Stimulated activated CD4-positive, alpha-beta T cell treated with anti-CD3 and anti-CD28 coated beads, Interleukin-2, amount 100 ng/mL, for 4 hours (primary cell): ENCODE measurements around the gene MED10.
"Not testable (repeated sequence)": the region's sequence is repeated elsewhere in the genome, so short reads cannot be mapped to it uniquely, and the experiment has no call there.

ENCODE experiments used
- DNase-seq: peaks from one replicate; pipeline ENCODE4 v3.0.0-alpha.2; 2020; ENCODE audit warnings: low read depth

MED10 gene

DNA sequence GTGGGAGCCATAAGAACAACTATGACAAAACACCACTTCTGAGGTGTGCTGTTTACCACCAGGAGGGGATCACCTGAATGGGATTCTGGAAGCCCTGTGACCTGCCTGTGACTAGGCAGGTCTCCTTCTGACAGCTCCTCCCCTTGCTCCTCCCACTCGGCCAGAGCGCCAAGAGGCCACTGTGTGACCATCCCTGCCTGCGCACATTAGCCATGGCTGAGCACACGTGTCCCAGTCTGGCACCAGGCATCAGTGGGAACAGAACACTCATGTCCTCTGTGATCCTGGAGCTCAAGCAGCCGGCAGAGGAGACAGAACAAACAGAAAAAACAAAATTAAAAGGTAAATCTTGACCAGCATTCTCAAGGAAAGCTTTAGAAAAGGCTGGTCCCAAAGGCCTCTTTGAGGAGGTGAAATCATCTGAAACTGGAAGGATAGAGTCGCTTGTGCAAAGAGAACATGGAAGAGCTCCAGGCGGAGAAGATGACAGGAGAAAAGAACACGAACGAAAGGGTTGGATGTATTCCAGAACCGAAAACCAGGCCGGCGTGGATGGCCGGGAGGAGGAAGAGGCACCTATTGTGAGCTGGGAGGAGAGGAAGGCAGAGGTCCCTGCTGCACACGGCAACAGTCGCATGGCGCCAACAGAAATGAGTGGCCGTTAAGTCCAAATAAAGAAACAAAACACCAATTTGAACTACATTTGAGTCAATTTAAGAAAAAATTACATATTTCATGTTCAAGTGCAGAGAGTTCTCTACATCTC, 5.1 kb downstream of the MED10 start:
- no peak for DNase-seq

DNA sequence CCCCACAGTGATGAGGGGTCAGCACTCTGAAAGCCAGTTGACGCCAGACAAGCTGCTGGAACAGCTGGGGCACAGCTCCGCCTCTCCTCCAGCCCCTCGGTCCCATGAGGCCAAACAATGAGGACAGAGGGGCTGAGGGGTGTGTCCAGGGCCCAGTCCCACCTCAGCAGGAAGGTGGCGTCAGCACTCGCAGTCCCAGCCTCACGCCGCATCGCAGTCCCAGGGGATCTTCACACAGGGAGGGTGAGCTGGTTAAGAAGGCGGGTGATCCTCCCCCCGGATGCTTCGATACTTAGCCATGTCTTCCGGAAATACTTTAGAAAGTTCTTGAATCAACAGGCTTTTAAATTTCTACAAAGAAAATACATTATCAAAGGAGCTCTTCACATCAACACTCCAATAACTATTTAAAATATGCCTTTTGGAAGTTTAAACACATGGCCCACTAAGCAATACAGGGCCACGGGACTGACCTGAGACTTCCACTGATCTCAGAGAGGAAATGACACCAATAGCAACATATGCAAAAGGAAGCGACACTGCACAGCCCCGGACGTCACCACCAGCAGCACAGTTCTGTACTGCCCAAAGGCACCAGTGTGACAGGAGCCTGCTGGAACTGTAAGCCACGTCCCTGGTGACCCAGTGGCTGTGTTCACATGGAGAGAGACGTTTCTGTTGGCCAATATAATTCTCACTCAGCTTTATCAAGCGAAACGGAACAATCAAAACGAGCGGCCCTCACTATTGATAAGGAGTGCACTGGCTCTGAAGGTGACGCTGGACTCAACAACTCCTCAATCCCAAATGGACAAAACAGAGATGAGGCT, 5.9 kb downstream of the MED10 start:
- DNase-seq, result no peak

DNA sequence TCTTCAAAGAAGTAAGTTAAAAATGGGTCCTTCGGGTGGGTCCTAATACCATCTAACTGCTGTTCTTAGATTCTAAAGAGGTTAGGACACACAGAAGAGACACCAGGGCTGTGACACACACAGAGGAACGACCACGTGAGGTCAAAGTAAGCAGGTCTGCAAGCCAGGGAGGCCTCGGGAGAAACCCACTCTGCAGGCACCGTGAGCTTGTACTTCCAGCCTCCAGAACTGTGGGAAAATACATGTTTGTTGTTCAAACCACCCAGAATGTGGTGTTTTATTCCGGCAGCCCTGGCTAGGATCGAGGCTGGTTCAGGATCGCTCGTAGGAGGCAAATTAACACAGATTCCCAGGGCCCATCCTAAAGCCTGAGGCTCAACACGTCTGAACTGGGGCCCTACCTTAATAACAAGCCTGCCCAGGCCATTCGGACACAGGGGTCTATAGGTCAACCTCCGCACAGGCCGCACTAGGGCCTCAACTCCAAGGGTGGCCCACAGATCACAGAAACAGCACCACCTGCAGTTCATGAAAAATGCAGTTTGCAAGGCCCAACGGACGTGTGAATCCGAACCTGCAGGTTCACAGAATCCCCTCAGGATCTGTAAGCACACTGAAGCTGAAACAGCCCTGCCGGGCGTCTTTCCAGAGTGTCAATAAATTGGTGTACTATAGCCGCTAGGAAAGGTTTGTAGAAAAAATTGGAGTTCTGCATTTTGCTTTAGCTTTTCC, 7.1 kb downstream of the MED10 start:
- no peak for DNase-seq

DNA sequence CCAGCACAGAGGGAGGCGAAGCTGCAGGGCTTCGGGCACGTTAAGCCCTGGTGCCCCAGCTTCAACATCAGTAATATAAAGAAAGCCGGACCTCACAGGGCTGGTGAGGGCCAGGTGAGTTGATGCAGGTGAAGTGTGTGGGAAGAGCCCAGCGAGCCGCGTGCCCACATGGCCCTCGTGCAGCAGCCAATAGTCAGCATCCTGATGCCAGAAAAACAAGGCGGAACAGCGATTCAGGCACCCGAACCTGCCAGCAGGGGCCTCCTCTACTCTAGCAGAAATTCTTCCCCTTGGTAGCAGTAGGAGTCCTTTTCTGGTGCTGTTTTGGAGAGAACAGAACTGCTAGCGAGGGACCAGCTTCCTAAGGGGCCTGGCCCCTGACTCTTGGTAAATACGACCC, 7.8 kb downstream of the MED10 start:
- DNase-seq, result no peak

DNA sequence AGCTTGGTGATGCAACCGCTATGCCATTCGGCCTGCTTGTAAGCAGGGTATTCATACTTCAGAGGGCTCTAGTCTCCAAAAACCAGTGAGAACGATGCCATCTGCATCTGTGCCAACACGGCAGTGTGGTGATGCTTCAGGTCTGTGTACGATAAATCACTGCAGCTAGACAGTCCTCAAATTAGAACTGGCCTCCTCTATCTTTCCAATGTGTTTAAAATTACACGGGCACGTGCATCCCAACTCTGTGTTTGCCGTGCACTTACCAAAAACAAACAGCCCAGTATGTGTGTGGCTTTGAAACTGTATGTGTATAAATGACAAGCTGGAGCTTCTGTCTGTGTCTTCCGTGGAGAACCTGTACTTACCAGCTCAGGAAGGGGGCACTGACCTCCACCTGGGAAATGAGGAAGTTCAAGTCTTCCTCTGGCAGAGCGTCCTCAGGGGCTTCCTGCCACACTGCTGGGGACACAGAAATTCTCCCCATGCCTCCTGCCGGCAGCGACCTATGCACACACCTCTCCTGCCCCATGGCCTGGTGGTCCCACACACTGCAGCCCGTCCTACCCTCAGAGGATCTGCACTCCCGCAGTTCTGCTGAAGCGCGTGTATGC, 12.3 kb downstream of the MED10 start:
- no peak for DNase-seq

DNA sequence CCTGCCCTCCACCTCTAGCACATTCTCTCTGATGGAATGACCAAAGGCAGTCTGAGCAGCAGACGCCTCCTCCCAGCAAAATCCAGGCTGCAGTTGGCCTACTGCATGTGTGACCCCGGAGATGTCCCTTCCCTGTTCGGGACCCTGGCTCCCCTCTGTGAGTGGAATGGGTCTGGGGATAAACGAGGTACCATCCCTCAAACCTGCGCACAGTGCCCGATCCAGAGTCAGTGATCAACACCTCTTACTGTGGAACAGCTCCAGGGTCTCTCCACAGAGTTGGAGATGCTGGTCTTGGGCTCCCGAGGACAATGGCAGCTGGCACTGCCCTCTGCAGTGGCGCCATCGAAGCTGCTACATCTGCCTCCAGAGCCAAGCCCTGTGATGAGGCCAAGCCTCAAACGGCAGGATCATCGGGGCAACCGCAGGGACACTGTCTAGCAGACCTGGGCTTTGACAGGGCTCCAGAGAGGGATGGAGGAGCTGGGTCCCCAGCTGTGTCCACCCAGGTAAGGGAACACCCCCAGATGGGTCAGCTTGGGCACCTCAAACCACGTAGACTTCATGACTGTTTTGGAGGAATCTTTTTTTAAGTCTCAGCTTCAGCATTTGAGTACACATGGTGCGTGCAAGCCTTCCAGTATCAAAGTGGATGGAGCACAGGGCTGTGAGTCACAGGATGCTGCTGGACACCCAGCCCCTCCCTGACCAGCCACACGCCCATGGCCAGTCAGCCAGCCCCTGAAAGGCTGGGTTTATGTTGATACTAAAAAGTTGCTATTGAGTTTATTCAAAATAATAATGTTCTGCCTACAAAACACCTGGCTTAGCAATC, 13.0 kb downstream of the MED10 start:
- no peak for DNase-seq

DNA sequence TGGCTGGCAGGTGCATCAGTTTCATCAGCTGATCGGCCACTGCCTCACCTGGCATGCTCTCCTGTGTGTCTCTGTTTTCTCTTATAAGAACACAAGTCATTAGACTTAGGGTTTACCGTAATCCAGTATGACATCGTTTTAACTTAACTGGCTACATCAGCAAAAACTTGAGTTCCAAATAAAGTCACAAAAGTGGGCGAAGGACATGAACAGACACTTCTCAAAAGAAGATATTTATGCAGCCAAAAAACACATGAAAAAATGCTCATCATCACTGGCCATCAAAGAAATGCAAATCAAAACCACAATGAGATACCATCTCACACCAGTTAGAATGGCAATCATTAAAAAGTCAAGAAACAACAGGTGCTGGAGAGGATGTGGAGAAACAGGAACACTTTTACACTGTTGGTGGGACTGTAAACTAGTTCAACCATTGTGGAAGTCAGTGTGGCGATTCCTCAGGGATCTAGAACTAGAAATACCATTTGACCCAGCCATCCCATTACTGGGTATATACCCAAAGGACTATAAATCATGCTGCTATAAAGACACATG, 14.8 kb downstream of the MED10 start:
- DNase-seq, result not testable (repeated sequence)

DNA sequence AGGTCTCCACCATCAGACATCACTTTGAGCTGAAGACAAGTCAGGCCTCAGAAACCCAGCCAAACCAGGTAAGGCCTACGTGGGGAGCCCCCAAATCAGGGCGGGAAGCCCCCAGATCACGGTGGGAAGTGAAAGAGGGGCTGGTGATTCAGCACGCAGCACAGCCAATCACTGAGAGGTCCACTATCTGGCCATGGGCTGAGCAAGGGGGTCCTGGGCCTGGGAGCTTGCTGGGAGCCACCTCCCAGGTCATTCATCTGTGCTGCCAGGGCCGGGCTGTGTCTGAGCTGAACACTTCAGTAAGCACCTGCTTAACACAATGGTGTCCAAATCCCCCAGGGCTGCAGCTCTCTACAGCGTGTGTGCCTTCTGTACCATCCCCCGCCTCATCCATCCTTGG, 15.5 kb downstream of the MED10 start:
- no peak for DNase-seq

DNA sequence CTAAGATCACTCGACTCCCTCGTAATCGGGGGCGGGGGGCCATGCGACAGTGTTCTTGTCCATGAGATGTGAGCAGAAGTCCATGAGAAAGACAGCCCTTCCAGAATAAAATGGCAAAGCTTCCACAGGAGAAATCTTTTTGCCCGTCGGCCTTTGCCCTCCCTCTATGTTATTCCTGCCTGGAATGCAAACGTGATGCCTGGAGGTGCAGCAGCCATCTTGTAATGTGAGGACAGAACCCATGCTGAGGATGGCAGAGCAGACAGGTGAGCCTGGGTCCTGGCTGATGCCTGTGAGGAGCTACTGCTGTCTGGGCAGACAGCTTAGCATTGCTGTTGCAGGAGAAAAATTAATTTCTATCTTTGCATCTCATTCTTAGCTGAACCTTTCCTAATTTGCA, 17.2 kb downstream of the MED10 start:
- no peak for DNase-seq

DNA sequence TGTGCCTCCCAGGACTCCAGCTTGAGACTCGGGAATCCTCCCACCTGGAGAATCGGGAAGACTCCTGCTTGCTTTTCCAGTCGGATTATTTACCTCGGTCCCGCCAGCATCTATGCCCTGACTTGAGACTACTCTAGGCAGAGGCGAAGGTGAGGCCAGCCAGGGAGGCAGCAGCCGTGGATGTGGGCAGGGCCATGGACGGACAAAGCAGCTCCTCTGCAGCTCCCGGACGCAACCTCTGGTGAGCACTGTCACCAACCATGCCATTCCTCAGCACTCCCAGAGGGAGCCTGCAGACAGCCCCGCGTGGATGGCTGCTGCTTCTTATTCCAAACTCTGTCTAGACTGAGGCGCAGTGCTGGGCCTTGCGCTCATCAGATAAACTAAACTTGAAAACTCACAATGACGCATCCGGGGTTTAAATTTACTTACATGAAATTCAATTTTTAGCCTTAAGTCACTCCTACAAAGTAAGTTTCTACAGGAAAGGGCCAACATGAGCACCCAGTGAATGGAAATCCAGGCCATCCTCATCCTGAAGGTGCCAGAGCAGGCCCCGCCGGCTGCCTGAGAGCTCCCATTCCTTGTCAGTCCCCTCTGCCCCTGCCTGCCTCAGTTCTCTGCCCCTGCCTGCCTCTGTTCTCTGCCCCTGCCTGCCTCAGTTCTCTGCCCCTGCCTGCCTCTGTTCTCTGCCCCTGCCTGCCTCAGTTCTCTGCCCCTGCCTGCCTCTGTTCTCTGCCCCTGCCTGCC, 17.8 kb downstream of the MED10 start:
- DNase-seq, result no peak

DNA sequence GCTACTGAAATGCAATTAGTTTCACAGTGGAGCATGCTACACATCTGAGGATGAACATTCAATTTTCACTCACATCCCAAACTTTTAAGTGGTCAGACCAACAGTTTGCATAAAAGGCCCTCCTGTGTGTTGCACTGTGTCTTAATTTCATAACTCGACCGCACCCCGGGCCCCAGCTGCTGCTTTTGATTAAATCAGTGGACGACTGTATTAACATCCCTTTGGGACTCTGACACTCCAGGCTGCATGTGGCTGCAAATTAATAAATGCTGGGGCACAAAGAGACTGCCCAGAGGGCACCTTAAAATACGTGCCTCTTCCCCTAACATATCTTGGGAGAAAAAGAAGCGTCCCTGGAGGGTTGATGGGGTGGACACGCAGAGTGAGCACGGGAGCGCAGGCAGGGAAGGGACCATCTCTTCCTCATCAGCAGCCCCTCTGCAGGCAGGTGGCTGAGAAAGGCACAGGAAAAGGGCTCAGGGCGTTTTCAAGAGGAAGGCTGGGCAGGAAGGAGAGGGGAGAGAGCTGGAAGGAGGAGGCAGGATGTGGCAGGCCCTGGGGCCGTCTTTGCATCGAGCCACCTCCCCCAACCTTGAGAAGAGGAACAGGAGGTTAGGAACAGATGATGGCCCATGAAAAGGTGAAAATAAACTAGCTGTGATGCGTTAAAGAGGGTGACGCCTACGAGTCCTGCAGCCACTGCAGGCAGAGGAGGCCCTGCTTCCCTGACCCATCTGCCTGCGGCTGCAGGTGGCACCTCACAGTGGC, 18.6 kb downstream of the MED10 start:
- no peak for DNase-seq

DNA sequence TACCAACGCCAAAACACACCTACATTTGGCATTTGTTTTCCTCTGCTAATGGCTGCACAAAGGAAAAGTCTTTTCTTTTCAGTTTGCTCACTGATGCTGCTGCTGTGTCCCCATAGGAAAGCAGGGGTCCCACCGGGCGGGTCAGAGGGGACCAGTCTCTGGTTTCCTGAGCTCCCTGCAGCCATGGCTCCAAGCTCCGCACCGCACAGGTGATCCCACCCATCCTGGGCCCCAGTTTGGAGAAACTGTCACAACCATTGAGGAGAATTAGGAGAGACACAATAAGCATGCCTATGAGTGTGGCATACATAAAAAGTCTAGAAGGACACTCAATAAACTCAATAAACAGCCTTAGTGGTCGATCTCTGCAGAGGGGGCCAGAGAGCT, 19.9 kb downstream of the MED10 start:
- DNase-seq, result no peak

DNA sequence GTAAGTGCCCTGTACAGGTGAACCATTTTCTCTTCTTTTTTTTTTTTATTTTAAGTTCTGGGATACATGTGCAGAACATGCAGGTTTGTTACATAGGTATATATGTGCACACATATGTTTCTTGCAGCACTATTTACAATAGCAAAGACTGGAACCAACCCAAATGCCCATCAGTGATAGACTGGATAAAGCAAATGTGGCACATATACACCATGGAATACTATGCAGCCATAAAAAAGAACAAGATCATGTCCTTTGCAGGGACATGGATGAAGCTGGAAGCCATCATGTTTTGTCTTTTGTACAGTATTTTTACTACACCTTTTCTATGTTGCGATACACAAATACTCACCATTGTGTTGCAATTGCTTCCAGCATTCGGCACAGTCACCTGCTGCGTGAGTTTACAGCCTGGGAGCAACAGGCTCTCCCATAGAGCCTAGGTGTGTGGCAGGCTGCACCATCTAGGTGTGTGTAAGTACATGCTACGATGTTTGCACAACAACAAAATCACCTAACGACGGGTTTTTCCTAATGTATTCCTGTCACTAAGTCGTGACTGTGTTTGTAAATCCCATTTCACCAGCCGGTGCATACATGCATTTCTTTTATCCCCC, 20.4 kb downstream of the MED10 start:
- not testable (repeated sequence) for DNase-seq

DNA sequence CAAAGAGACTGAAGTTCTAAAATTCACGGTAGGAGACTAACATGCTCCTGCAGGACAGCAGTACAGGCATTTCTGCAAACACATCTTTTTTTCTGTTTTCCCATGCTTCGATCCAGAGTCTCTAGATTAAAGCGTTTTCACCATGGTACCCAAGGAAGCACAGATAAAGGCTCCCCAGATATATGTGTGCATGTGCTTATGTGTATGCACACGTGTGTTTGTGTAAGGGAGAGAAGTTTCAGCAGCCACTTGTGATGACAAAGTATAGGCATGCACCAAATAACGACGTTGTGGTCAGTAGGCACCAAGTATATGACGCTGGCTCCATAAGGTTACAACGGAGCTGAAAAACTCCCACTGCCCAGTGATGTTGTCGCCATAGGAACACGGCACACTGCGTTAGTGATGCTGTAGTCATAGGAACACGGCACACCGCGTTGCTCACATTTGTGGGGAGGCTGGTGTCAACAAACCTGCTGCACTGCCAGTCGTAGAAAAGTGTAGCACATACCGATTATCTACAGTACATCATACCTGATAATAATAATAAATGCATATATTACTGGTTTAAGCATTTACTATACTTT, 21.7 kb downstream of the MED10 start:
- no peak for DNase-seq

DNA sequence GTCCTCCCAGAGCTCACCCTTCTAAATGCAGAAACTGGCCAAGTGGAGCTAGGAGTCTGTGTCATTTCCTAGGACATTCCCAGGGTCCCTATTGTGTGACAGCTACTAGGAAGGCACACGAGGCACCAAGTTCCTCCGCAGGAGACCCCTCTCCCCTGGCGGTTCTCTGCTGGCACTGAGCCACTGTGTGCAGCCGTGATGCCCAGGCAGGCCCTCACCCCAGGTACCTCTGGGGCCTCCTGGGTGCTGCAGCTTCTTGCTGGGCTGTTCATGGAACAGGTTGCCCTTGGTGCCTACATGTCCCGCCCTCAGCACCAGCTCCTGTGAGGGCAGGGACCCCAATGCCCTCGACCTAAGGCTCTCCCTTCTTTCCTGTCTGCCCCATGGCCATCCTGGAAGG, 23.1 kb downstream of the MED10 start:
- no peak for DNase-seq

DNA sequence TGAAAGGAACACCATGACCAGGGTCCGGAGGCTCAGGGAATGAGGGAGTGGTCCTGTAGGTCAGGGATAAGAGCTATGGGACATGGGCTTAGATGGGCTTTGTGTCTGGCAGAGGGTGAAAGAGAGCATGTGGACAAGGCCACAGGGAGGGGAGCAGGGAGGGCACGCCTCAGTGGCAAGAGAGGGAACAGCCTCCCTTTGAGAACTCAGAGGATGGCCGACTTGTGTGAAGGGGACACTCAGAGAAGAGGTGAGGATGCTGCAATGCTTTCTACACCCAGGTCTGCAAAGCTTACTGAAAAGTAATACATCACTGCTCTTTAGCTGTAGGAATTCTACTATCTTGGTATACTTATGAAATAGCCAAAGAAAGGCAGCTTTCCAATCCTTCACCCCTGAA, 23.5 kb downstream of the MED10 start:
- no peak for DNase-seq

DNA sequence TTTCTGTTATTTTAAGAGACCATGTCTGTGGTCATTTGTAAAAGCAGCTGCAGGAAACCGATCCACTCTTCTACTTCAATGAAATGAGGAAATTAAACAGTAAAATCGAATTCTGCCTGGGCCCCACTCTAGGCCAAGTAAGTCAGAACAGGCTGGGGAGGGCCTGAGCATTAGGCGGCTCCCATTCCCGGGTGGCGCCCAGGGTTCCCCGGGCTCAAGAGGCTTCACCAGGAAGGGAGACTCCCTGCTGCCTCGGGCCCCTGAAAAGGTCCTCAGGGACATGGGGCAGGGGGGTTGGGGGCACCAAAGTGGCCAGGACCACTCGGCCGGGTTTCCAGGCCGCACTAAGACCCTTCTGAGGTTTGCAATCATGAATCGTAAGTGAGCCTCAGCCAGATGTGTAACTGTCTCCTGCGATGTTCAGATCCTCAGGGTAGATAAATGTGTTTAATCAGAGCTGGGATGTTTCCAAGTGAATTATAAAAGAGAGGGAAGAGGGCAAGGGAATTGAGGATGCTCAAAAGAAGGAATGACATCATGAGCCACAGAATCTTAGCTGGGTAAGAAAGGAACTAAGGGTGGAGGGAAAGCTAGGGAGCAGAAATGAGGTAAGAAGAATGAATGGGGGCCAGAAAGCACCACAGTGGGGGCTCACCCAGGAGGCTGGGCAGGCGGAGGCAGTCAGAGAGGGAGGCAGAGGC, 24.6 kb downstream of the MED10 start:
- DNase-seq, result no peak
